Tibial artery (tissue), 4 donors: Measurements from ENCODE around the gene RNASE13.
A peak's percentile ranks its signal among the peaks of the same experiment; 100 is the strongest.
"Not testable (repeated sequence)": the region's sequence is repeated elsewhere in the genome, so short reads cannot be mapped to it uniquely, and the experiment has no call there.

Experiments
- DNase-seq, 2 donors: peaks; one replicate each; pipeline ENCODE4 v3.0.0-alpha.2; 2019
- H3K27ac ChIP-seq, 2 donors: fragments of 200-600 bp; sonication (generic) in 1 of 2; 1 replicate in 1 of 2; 2 replicates in 1 of 2; pipeline ENCODE4 v1.5.1; 2018 to 2019; ENCODE audit warnings: mild to moderate bottlenecking in 1 of 2
- H3K27me3 ChIP-seq, 2 donors: fragments of 200-600 bp; sonication (generic) in 1 of 2; one replicate each; pipeline versions ENCODE4 v1.5.1 to v1.6.0; 2016 to 2019
- H3K36me3 ChIP-seq, 3 donors: fragments of 200-600 bp; sonication (generic) in 2 of 3; one replicate each; pipeline ENCODE4 v1.5.1; 2016 to 2019; ENCODE audit warnings: mild to moderate bottlenecking in 2 of 3
- H3K4me1 ChIP-seq, 4 donors: fragments of 200-600 bp; sonication (generic) in 2 of 4; 1 replicate in 3 of 4; 2 replicates in 1 of 4; pipeline ENCODE4 v1.5.1; 2016 to 2019
- H3K4me3 ChIP-seq, 2 donors: fragments of 200-600 bp; sonication (generic) in 1 of 2; 1 replicate in 1 of 2; 2 replicates in 1 of 2; pipeline ENCODE4 v1.5.1; 2018 to 2019; ENCODE audit warnings: mild to moderate bottlenecking in 2 of 2
- H3K9me3 ChIP-seq, 3 donors: fragments of 200-600 bp; sonication (generic) in 1 of 3; one replicate each; pipeline ENCODE4 v1.5.1; 2016 to 2019
- intact Hi-C: fragments of 100-400 bp; cut with DNase I; formaldehyde crosslinking; loops from one replicate; pipeline ENCODE4 v1.15.0; 2023; ENCODE audit warnings: low total_unique reads
- TF ChIP-seq, protein P1 (sequence below), 2 experiments: fragments of 200-600 bp in 1 of 2; fragments of 450-650 bp in 1 of 2; IDR thresholded peaks; one replicate each; pipeline ENCODE4 v1.5.1; 2017 to 2019; ENCODE audit warnings: antibody characterized with exemption in 2 of 2, mild to moderate bottlenecking in 1 of 2, moderate library complexity in 1 of 2

Gene RNASE13

DNA sequence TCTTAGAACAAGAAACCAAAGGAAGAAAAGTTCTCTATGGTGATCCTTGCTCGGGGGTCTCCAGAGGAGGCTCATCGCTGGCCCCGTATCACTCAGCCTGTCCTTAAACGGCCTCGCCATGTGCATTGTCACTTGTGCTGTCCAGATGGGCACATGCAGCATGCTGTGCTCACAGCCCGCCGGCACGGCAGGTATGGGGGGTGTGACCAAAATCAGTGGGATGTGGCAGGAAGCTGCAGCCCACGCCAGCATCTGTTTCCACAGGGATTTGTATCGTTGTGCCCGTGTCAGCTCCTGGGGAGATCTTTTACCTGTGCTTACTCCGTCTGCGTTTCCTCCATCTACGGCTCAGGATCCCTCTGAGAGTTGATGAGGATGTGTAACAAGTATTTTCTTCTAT is 38.1 kb downstream of the RNASE13 start:
- H3K36me3 ChIP-seq, result peaks cover 46 to 63% (median 56%) of the 10 kb centered on the region in 3 donors
- H3K9me3 ChIP-seq, result no peaks in the 10 kb centered on the region
- intact Hi-C loops, result no loop called here
- H3K27me3 ChIP-seq, result no peaks in the 10 kb centered on the region
- DNase-seq, result no peak
- H3K4me1 ChIP-seq, result peaks cover 0 to 14% (median 8%) of the 10 kb centered on the region in 4 donors
- TF ChIP-seq, protein P1, sequence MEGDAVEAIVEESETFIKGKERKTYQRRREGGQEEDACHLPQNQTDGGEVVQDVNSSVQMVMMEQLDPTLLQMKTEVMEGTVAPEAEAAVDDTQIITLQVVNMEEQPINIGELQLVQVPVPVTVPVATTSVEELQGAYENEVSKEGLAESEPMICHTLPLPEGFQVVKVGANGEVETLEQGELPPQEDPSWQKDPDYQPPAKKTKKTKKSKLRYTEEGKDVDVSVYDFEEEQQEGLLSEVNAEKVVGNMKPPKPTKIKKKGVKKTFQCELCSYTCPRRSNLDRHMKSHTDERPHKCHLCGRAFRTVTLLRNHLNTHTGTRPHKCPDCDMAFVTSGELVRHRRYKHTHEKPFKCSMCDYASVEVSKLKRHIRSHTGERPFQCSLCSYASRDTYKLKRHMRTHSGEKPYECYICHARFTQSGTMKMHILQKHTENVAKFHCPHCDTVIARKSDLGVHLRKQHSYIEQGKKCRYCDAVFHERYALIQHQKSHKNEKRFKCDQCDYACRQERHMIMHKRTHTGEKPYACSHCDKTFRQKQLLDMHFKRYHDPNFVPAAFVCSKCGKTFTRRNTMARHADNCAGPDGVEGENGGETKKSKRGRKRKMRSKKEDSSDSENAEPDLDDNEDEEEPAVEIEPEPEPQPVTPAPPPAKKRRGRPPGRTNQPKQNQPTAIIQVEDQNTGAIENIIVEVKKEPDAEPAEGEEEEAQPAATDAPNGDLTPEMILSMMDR (IDR thresholded peaks at IDR 0.05), result no peak
- H3K4me3 ChIP-seq, result no peak overlapping the region
- no peak overlapping the region for H3K27ac ChIP-seq

DNA sequence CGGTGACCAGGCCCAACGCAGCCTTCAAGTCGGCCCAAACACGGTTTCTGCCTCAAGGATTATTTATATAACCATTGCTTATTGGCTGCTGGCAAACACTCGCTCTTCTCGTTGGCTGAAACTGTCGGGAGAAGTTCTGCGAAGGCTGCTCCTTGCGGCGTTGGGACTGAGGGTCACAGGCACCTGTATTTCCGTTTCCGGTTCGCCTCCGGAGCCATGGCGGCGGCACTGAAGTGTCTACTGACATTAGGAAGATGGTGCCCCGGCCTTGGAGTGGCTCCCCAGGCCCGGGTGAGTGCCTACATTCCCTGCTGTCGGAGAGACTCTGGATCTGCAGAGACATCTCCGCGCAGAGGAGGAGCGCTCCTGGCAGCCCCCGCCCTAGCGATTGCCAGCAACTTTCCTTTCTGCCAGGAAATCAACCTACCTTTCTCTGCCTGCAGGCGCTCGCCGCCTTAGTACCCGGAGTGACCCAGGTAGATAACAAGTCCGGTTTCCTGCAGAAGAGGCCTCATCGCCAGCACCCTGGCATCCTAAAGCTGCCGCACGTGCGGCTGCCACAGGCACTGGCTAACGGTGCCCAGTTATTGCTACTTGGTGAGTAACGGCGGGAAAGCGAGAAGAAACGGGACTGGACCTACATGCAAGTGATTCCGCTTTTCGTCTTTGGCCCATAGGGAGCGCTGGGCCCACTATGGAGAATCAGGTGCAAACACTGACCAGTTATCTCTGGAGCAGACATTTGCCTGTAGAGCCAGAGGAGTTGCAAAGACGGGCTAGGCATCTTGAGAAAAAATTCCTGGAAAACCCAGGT is 44.6 kb downstream of the RNASE13 start, which contains the start of gene METTL17:
Gene METTL17, plus strand, starts transcription at position 194 of the 814 bp plus-strand sequence. Its CDS starts 23 bp downstream, at position 217.
- Histone ChIP-seq H3K27me3 (no peaks in the 10 kb centered on the region), H3K27ac (peak within 1 kb of the TSS; percentile 84 to 89), H3K4me3 (peak within 1 kb of the TSS; percentile 72 to 96), H3K9me3 (no peaks in the 10 kb centered on the region), H3K4me1 (peaks cover 0 to 53% (median 45%) of the 10 kb centered on the region in 4 donors), H3K36me3 (peaks cover 22 to 36% (median 30%) of the 10 kb centered on the region in 3 donors)
- peak; percentile 94 to 96 for DNase-seq
- intact Hi-C loops, result no loop called here
- TF ChIP-seq, protein P1 (IDR thresholded peaks at IDR 0.05), result peak; percentile 6 to 18

DNA sequence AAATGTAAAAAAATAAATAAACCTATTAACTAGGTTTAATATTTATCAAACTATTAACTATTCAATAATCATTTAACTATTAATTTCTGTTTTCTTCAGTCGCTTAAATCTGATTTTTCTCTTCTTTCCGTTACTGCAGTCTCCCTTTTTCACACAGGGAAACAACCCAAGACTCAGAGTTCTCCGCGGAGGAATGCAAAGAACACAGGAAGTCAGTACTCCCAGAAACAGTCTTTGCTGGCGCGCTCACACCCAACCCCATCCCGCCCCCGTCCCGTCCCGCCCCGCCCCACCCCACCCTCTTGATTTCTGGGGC is 45.2 kb downstream of the RNASE13 start:
- intact Hi-C loops, result no loop called here
- peaks cover 16 to 30% (median 24%) of the 10 kb centered on the region in 3 donors for H3K36me3 ChIP-seq
- no peak for DNase-seq
- H3K27me3 ChIP-seq, result no peaks in the 10 kb centered on the region
- peaks cover 0 to 53% (median 45%) of the 10 kb centered on the region in 4 donors for H3K4me1 ChIP-seq
- TF ChIP-seq, protein P1 (IDR thresholded peaks at IDR 0.05), result no peak
- H3K4me3 ChIP-seq, result peak overlapping the region; percentile 72 to 96
- no peaks in the 10 kb centered on the region for H3K9me3 ChIP-seq
- H3K27ac ChIP-seq, result peak overlapping the region; percentile 84 to 89

DNA sequence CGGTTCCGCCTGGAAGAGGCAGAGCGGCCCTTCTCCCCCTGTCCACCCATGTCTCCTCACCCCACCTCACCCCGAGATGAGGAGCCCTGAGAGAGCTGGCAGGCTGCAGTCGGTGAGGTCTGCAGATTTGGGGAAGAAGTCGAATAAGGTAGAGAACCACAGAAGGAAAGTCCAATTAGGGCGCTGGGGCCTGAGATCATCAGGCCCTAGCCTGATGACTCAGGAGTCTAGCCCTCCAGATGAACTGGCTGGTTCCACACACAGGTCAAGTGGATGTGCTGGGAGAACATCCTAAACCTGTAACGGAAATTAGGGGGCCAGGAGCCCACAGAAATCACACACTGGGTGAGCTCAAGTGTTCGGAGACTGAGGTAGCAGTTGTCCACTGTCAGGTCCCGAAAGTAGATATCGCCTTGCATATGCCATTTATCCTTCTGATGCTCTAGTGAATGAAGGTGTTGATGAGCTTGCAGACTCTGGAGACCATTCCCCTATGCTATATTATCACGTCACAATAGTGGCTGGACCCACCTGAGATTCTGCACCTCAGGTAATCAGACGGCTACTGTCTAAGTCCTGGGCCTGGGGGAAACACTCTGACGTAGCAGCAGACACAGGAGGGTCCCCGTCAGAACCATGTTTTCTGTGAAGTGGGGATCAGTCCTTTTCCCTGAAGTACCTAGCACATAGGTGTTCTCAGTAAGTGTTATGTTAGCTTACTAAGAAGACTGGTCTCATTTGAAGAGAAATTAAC is 45.7 kb downstream of the RNASE13 start:
- no peak for DNase-seq
- Histone ChIP-seq H3K4me3 (peak overlapping the region; percentile 72 to 96), H3K9me3 (no peaks in the 10 kb centered on the region), H3K27me3 (no peaks in the 10 kb centered on the region), H3K36me3 (peaks cover 11 to 25% (median 19%) of the 10 kb centered on the region in 3 donors), H3K4me1 (peaks cover 0 to 53% (median 45%) of the 10 kb centered on the region in 4 donors), H3K27ac (peak overlapping the region; percentile 84 to 89)
- intact Hi-C loops, result no loop called here
- TF ChIP-seq, protein P1 (IDR thresholded peaks at IDR 0.05), result no peak

DNA sequence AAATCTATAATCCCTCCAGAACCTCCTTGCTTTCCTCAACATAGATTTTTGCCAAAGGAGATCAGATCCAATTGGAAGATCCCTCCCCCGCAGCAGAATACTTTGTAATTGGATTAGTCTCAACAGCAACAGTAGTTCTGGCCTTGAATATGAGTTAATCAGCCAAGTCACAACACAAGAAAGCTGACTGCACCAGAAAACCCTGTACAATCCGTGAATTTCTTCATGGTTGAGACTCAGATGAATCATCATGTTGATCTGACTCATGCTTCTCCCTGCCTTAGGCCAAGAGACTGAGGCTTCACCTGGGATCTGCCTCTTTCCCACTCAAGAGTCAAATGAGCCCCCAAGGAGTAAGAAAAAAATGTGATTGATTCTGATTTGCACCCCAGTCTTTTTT is 47.8 kb downstream of the RNASE13 start:
- no peak overlapping the region for H3K4me3 ChIP-seq
- no peaks in the 10 kb centered on the region for H3K27me3 ChIP-seq
- H3K9me3 ChIP-seq, result no peaks in the 10 kb centered on the region
- H3K27ac ChIP-seq, result peak overlapping the region; percentile 84 to 89
- DNase-seq, result peak in 1 of 2 donors; percentile 31
- H3K4me1 ChIP-seq, result peaks cover 0 to 49% (median 43%) of the 10 kb centered on the region in 4 donors
- H3K36me3 ChIP-seq, result peaks cover 0 to 4% (median 0%) of the 10 kb centered on the region in 3 donors
- TF ChIP-seq, protein P1 (IDR thresholded peaks at IDR 0.05), result no peak
- intact Hi-C loops, result no loop called here

DNA sequence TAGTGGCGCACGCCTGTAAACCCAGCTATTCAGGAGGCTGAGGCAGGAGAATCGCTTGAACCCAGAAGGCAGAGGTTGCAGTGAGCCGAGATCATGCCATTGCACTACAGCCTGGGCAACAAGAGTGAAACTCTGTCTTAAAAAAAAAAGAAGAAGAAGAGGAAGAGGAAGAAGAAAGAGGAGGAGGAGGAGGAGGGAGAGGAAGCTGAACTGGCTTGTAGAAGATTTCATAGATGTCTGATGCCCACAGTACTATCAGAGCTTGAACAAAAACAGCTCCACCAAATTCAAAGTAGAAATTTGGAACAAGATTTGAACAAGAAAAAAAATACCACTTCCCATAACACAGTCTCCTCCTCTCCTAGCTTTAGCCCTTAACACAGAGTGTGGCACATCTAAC is 49.0 kb downstream of the RNASE13 start:
- H3K4me3 ChIP-seq, DNase-seq, intact Hi-C loops, H3K27me3 ChIP-seq, H3K36me3 ChIP-seq, H3K9me3 ChIP-seq: not testable (repeated sequence)
- Histone ChIP-seq H3K4me1 (peaks cover 0 to 37% (median 32%) of the 10 kb centered on the region in 4 donors), H3K27ac (peak overlapping the region in 1 of 2 donors; percentile 89)
